Gastrocnemius medialis (tissue), 4 donors: ENCODE measurements around the gene AP2B1.

Experiments
- CTCF ChIP-seq, 5 experiments: fragments of 450-650 bp in 3 of 5; fragments of 200-600 bp in 2 of 5; sonication (generic) in 2 of 5; IDR thresholded peaks in 4 of 5; conservative IDR thresholded peaks in 1 of 5; 1 replicate in 4 of 5; 2 replicates in 1 of 5; pipeline ENCODE4 v1.5.1; 2016 to 2019; ENCODE audit warnings: antibody characterized with exemption in 5 of 5, mild to moderate bottlenecking in 3 of 5, moderate library complexity in 3 of 5
- POLR2A ChIP-seq, 2 donors: fragments of 450-650 bp; IDR thresholded peaks; one replicate each; pipeline ENCODE4 v1.6.1; 2017; ENCODE audit warnings: antibody characterized with exemption in 2 of 2, mild to moderate bottlenecking in 2 of 2, moderate library complexity in 2 of 2

GRCh38 chr17:35723735-35724134 lies 136.6 kb downstream of the AP2B1 start:
- TF ChIP-seq CTCF (IDR thresholded peaks at IDR 0.05 in 4 of 5, conservative IDR thresholded peaks at IDR 0.05 in 1 of 5), result no peak
- no peak for TF ChIP-seq POLR2A (IDR thresholded peaks at IDR 0.05)
